Peyer's patch (tissue), 4 donors: Measurements from ENCODE around the gene CIAO2B. TPM values are rescaled to one million over a fixed set of nuclear protein-coding genes. Genes with fewer than 3 reads are reported as not detected.

ENCODE experiments used
- DNase-seq, 3 donors: peaks; one replicate each; pipeline ENCODE4 v3.0.0-alpha.2; 2017 to 2019
- H3K27ac ChIP-seq, 4 donors: fragments of 200-600 bp; sonication (generic); one replicate each; pipeline ENCODE4 v1.5.1; 2016 to 2019
- H3K27me3 ChIP-seq, 2 donors: fragments of 200-600 bp; sonication (generic); one replicate each; pipeline ENCODE4 v1.5.1; 2019
- H3K36me3 ChIP-seq, 3 donors: fragments of 200-600 bp; sonication (generic); one replicate each; pipeline ENCODE4 v1.5.1; 2016 to 2019
- H3K4me1 ChIP-seq, 4 donors: fragments of 200-600 bp; sonication (generic); one replicate each; pipeline ENCODE4 v1.5.1; 2016 to 2019
- H3K4me3 ChIP-seq, 4 donors: fragments of 200-600 bp; sonication (generic); 1 replicate in 3 of 4; 2 replicates in 1 of 4; pipeline ENCODE4 v1.5.1; 2016 to 2019; ENCODE audit warnings: mild to moderate bottlenecking in 1 of 4
- H3K9me3 ChIP-seq, 4 donors: fragments of 200-600 bp; sonication (generic); one replicate each; pipeline ENCODE4 v1.5.1; 2016 to 2019; ENCODE audit warnings: mild to moderate bottlenecking in 1 of 4
- CTCF ChIP-seq, 6 experiments: fragments of 450-650 bp in 4 of 6; fragments of 200-600 bp in 2 of 6; sonication (generic) in 1 of 6; IDR thresholded peaks; one replicate each; pipeline ENCODE4 v1.5.1; 2017 to 2019; ENCODE audit warnings: antibody characterized with exemption in 6 of 6, mild to moderate bottlenecking in 3 of 6, moderate library complexity in 1 of 6
- POLR2A ChIP-seq, 2 donors: fragments of 450-650 bp; IDR thresholded peaks; one replicate each; pipeline ENCODE4 v1.5.1; 2017; ENCODE audit warnings: antibody characterized with exemption in 2 of 2, mild to moderate bottlenecking in 2 of 2, moderate library complexity in 2 of 2
- total RNA-seq, 4 donors: library from RNA; depleted of rRNA; stranded (reverse); fragments of >200 nt; gene quantifications; one replicate each; pipeline ENCODE4 v1.1.0, GENCODE V29; 2016

Gene CIAO2B
- total RNA-seq, 4 donors from 2014 or later = 28.1 to 72.7 (median 55.2) TPM

- no peak overlapping the region for H3K4me3 ChIP-seq
- peaks cover 0 to 5% (median 2%) of the 10 kb centered on the region in 4 donors for H3K4me1 ChIP-seq
- DNase-seq = no peak
- no peaks in the 10 kb centered on the region for H3K27me3 ChIP-seq
- TF ChIP-seq POLR2A (IDR thresholded peaks at IDR 0.05) (no peak), CTCF (IDR thresholded peaks at IDR 0.05) (no peak)
- no peak overlapping the region for H3K27ac ChIP-seq
- no peaks in the 10 kb centered on the region for H3K9me3 ChIP-seq
- peaks cover 0 to 35% (median 0%) of the 10 kb centered on the region in 3 donors for H3K36me3 ChIP-seq
Observed at GRCh38 chr16:66886321-66886720, 47.9 kb downstream of the CIAO2B start.

- Histone ChIP-seq H3K36me3 (peaks cover 0 to 35% (median 0%) of the 10 kb centered on the region in 3 donors), H3K27ac (no peak overlapping the region), H3K27me3 (no peaks in the 10 kb centered on the region), H3K9me3 (no peaks in the 10 kb centered on the region), H3K4me3 (no peak overlapping the region), H3K4me1 (peaks cover 0 to 8% (median 4%) of the 10 kb centered on the region in 4 donors)
- TF ChIP-seq POLR2A (IDR thresholded peaks at IDR 0.05) (no peak), CTCF (IDR thresholded peaks at IDR 0.05) (no peak)
- no peak for DNase-seq
Observed at GRCh38 chr16:66885491-66885890, 48.7 kb downstream of the CIAO2B start.

- peaks cover 0 to 35% (median 0%) of the 10 kb centered on the region in 3 donors for H3K36me3 ChIP-seq
- DNase-seq = no peak
Observed at GRCh38 chr16:66882702-66883101, 51.5 kb downstream of the CIAO2B start.

More at GRCh38 chr16:66882702-66883101, 51.5 kb downstream of the CIAO2B start:
- Histone ChIP-seq H3K4me3 (no peak overlapping the region), H3K27ac (no peak overlapping the region), H3K4me1 (peaks cover 0 to 20% (median 4%) of the 10 kb centered on the region in 4 donors), H3K27me3 (no peaks in the 10 kb centered on the region), H3K9me3 (no peaks in the 10 kb centered on the region)
- TF ChIP-seq POLR2A (IDR thresholded peaks at IDR 0.05) (no peak), CTCF (IDR thresholded peaks at IDR 0.05) (no peak)

Other genes starting within 250 kb of the CIAO2B start
- gene CMTM4, start 237.7 kb downstream of the CIAO2B start, total RNA-seq = 100 to 1,000 TPM in 2 of 4 donors, 10 to 100 TPM in 2; 33.8 to 116 (median 101) TPM
- gene DYNC1LI2, start 182.8 kb downstream of the CIAO2B start, total RNA-seq = 100 to 1,000 TPM; 167 to 337 (median 206) TPM
- gene TERB1, start 132.8 kb downstream of the CIAO2B start, total RNA-seq = under 1 TPM in 1 of 4 donors, not detected in 3; 0.40 TPM
- gene NAE1, start 103.4 kb downstream of the CIAO2B start, total RNA-seq = 10 to 100 TPM; 33.6 to 51.3 (median 43.0) TPM
- gene CA7, start 90.0 kb downstream of the CIAO2B start, total RNA-seq = 10 to 100 TPM; 13.2 to 59.4 (median 32.2) TPM
- 10 to 100 TPM; 12.1 to 27.9 (median 15.3) TPM for gene PDP2, start 53.9 kb downstream of the CIAO2B start, total RNA-seq
- 10 to 100 TPM in 3 of 4 donors, not detected in 1; 11.3 to 19.5 (median 15.4) TPM for gene CDH16, start 15.5 kb downstream of the CIAO2B start, total RNA-seq
- 1 to 10 TPM in 3 of 4 donors, under 1 TPM in 1; 0.53 to 4.1 (median 2.8) TPM for gene RRAD, start 8.9 kb downstream of the CIAO2B start, total RNA-seq
- gene CES2, start 1.1 kb upstream of the CIAO2B start, total RNA-seq = 1,000 to 10,000 TPM in 3 of 4 donors, 100 to 1,000 TPM in 1; 113 to 4,512 (median 3,000) TPM
- 100 to 1,000 TPM in 3 of 4 donors, 10 to 100 TPM in 1; 28.9 to 227 (median 161) TPM for gene CES3, start 26.9 kb upstream of the CIAO2B start, total RNA-seq
- 10 to 100 TPM; 13.7 to 26.5 (median 17.9) TPM for gene CES4A, start 54.2 kb upstream of the CIAO2B start, total RNA-seq
- 10 to 100 TPM; 14.0 to 30.5 (median 26.6) TPM for gene CBFB, start 94.7 kb upstream of the CIAO2B start, total RNA-seq
- 10 to 100 TPM; 11.4 to 30.6 (median 20.4) TPM for gene PHAF1, start 175.5 kb upstream of the CIAO2B start, total RNA-seq
- gene B3GNT9, start 216.6 kb upstream of the CIAO2B start, total RNA-seq = 1 to 10 TPM; 2.5 to 4.0 (median 3.5) TPM
- 10 to 100 TPM; 23.5 to 52.0 (median 32.0) TPM for gene TRADD, start 225.5 kb upstream of the CIAO2B start, total RNA-seq
- 10 to 100 TPM; 19.6 to 57.1 (median 35.1) TPM for gene FBXL8, start 225.6 kb upstream of the CIAO2B start, total RNA-seq
- gene HSF4, start 230.3 kb upstream of the CIAO2B start, total RNA-seq = 100 to 1,000 TPM in 1 of 4 donors, 10 to 100 TPM in 3; 15.6 to 140 (median 69.8) TPM
- gene NOL3, start 236.1 kb upstream of the CIAO2B start, total RNA-seq = 10 to 100 TPM; 24.4 to 65.2 (median 34.1) TPM
- 10 to 100 TPM; 20.8 to 57.8 (median 42.3) TPM for gene MATCAP1, start 249.6 kb upstream of the CIAO2B start, total RNA-seq